Right hindlimb (tissue), 1 donor: ENCODE data around the gene SLC6A19.
"Not testable (repeated sequence)": the region's sequence is repeated elsewhere in the genome, so short reads cannot be mapped to it uniquely, and the experiment has no call there.

Experiments
- DNase-seq: peaks from one replicate; pipeline ENCODE4 v3.0.0-alpha.2; 2018

The SLC6A19 gene

DNA sequence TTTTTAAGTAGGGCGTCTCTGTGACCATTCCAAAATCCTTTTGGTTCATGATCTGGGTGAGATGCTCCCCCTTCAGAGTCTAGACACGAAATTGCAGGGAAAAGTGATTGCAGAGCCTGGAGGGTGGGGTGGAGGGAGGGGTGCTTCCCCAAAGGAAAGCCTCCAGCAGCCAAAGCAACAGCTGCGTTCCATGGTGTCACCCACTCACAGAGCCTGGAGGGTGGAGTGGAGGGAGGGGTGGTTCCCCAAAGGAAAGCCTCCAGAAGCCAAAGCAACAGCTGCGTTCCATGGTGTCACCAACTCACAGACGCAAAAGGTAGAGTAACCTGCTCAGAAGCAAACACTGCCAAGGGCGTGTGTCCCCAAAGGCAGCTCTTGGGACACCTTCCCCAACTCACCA, 46.4 kb downstream of the SLC6A19 start:
- no peak for DNase-seq

DNA sequence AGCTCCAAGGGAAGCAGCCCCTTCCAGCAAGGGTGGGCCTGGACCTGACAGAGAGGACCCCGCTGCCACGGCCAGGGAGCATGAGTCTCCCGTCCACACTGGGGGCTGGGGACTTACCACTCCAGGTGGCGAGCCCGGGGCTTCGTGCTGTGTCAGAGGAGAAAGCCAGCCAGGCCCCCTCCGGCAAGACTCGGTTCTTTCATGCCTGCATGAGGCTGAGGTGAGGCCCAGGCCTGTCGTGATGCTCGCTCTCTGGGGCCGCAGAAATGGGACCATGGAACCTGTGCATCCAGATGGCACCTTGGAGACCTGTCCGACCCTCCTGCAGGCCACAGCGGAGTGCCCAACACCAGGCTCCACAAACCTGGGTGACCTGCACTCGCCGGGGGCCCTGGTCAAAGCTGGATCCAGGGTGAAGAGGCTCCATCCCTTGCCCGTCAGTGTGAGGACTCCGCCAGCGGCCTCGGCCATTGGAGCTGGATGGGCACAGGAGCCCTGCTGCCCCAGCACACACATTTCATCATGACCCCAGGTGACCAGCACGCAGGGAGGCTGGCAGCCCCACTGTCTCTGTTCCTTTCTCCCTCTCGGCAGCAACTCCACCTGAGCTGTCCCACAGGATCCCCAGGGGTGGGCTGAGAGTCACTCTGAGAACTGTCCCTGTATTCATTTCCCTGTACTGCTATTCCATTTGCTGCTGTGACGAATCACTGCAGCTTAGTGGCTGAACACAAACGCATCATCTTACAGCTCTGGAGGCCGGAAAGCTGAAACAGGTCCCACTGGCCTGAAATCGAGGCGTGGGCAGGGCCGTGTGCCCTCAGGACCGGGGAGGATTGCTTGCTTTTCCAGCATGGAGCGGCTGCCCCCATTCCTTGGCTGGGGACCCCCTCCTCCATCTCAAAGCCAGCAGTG, 48.2 kb downstream of the SLC6A19 start:
- DNase-seq: no peak

DNA sequence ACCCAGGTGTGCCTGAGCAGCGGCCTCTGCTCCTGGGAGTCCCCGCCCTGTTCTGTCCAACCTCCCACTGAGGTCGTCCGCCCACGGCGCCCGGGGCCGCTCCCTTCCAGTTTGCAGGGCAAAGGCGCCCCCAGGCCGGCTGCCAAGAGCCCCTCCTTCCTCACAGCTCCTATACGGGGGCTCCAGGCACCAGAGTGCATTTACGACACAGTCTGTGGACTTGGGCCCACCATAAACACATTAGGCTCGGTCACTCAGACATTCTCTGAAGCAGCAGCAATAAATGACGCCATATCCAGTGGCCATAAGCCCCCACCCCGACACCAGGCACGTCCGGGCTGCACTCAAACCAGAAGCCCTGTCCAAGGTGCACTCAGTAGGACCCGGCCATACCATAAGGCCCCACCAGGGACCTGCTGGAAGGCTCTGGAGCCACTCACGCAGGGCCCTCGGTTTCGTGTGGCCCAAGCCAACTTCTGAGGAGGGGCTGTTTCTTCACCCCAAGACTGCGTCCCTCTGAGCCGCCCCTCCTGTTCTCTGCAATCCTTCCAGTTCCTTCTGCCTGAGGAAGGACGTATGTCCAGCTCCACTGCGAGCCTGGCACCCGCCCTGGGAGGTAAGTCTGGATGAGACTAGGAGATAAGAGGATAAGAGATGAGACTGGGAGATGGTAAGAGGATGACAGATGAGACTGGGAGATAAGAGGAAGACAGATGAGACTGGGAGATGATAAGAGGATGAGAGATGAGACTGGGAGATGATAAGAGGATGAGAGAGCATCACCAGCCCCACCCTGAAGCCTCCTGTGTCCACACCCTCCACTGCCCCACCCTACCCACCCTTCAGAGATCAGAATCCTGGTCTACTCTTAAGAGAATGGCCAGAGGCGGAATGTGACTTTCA, 50.5 kb downstream of the SLC6A19 start:
- no peak for DNase-seq

DNA sequence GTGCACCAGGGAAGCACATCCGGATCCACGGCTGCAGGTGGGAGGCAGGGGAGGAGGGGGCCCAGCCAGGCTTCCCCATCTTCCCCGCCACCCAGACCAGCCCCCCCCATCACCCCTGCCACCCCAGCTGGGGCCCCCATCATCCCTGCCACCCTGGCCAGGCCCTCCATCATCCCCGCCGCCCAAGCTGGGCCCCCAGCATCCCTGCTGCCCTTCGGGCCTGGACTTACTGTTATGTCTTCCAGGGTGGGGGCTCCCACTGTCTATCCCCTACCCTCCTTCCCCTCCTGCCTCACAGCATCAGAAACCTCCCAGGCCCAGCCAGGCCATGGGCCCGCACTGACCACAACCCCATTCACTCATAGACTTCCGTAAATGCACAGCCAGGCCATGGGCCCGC, 51.3 kb downstream of the SLC6A19 start:
- no peak for DNase-seq

DNA sequence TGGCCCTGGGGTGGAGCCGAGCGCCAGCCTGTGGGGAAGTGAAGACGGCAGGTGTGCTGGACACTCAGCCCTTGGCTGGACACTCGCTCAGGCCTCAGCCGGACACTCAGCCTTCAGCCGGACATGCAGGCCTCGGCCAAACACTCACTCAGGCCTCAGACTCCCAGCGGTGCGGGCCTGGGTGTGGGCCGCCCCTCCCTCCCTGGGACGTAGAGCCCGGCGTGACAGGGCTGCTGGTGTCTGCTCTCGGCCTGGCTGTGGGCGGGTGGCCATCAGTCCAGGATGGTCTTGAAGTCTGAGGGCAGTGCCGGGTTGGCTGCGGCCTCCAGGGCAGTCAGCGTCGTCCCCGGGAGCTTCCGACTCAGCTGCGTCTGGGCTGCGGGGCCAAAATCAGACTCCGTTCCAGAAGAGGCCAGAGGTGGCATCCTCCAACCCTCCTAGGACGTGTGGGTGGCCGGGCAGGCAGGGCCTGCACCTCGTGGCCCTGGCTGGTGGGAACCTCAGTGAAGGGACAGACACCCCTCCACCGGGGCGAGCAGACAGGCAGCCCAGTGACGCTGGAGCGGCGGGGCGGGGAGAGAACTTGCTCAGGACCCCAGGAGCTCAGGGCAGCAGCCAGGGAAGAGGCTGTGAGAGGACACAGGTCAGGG, 52.2 kb downstream of the SLC6A19 start:
- DNase-seq: no peak

DNA sequence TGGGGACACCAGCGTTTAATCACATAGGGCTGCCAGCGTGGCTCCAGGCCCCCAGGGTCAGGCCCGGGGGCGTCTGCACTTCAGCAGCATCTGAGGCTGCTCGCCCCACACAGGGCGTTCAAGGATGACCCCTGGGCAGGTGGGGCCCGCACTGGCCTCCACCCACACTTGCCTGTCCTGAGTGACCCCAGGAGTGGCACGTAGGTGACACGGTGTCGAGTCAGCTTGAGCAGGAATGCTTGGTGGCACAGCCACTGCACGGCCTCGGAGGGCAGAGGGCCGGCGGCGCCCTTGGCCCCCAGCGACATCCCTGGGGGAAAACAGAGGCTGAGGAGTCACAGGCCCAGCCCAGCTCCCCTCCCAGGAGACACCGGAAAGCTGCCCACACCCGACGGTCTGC, 52.8 kb downstream of the SLC6A19 start:
- no peak for DNase-seq

DNA sequence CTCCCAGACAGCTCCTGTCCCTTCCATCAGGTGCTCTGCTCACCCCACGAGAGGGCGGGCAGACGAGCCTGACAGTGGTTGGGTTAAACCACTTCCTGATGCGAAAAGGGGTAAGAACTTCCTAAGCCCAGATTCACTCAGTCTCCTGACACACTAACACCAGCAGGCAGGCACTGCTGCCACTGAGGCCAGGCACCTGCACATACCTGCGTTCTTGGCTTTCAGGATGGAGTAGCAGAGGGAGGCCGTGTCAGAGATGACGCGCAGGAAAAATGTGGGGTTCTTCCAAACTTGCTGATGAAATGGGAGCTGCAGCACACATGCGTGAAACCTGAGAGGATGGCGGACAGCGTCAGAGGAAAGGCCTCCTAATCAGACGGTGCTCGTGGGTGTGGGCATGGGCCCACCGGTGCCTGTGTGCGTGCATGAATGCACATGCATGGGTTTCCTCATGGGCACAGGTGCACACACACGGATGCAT, 53.7 kb downstream of the SLC6A19 start:
- no peak for DNase-seq

DNA sequence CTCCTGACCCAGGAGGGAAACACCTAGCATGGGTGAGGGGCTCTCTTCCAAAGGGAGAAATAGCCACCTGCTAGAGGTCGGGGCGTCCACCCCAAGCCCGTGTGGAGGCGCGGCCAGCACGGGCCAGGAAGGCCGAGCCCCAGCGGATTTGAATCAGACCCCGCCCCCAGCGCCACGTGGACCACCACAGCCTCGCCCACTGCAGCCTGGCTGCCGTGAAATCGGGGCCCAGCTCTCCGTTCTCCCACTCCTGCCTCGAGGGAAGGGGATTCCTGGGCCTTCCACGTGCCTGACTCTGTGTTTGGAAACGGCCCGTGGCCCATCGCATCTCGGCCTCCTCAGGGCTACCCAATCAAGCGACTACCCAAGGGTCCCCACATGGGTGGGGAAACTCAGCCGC, 55.4 kb downstream of the SLC6A19 start:
- DNase-seq: no peak

DNA sequence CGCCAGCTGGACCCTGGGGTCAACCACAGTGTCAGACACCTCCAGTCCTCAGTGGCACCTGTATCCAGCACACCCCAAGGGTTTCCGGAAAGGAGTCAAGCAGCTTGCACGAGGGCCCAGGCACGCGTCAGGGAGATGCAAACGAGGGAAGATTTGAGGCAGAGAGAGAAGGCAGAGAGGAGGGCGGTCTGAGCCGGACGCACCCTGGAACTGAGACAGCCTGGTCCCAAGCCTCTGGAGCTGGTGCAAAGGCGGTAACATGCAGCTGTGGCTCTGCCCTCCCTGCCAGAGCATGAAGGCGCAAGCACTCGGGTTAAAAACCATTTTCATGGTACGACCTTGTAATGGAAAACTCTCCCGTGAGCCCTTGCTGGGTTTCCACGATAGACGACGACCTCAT, 56.0 kb downstream of the SLC6A19 start:
- DNase-seq: no peak

DNA sequence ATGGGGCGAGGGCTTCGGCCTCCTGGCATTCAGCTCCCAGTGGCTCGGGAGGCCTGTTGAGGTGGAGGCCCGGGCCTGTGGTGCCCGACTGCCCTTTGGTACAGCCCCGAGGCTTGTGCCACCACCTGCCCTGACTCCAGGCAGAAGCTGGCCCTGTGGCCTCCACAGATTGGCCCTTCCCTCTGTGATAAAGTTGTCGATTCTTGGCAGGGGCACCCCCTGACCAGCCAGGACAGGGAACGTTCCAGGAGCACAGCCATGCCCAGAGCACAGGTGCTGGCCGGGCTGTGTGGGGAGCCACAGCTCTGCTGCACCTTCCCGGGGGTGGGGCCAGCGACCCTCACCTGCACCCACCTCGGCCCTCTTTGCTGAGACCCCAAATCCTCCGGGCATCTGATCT, 56.4 kb downstream of the SLC6A19 start:
- DNase-seq: no peak

DNA sequence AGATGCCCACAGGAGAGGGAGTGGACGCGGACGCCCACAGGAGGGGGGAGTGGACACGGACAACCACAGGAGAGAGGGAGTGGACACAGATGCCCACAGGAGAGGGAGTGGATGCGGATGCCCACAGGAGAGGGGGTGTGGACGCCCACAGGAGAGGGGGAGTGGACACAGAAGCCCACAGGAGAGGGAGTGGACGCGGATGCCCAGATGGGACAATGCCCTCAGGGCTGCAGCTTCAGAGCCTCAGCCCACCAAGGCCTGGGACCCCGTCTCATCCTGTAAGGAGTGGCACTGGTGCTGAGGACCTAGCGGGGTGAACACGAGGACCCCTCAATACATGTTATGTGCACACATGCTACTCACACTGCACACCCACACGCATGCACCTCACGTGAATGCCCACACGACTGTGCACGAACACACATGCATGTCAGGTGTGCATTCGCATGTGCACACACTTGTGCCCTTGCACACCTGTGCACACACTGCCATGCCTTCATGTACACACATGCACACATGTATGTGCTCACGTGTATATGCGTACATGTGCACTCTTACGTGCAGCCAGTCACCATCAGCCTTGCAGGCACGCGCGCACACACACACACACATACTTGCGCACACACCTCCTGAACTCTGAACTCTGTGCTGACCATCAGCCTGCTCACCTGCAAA, 58.5 kb downstream of the SLC6A19 start:
- no peak for DNase-seq

DNA sequence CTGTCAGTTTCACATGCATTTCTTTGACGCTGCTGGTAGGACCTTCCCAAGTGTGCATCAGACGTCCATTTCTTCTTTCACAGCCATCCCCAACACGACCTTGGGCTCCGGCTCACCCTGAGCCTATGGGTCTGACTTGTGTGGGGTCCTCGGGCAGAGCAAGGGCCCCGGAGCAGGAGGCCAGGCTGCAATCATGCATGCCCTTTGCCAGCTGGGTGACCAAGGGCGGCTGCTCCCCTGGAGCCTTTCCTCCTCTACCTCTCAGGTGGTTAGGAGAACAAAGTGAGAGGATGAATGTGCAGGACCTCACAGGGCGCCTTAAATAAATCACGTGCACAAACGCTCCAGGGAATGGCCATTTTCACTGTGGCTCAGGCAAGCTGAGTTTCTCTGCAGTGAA, 60.2 kb downstream of the SLC6A19 start:
- DNase-seq: no peak

DNA sequence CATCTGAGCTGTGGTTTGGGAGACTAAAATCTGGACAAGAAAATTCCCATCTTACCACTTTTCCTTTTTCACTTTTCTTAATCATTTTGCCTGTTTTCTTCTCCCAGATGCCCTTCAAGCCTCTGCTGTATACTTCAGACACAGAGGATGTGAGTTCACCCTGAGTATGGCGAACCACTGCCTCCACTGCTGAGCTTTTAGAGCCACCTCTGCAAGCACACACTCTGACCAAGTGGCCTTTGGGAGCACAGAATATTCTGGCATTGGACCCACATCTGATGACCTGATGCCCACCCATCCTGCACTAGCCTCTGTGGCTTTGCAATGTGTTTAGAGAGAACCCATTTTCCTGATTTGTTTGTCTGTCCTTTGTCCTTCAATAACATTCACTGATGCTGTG, 61.0 kb downstream of the SLC6A19 start:
- no peak for DNase-seq

DNA sequence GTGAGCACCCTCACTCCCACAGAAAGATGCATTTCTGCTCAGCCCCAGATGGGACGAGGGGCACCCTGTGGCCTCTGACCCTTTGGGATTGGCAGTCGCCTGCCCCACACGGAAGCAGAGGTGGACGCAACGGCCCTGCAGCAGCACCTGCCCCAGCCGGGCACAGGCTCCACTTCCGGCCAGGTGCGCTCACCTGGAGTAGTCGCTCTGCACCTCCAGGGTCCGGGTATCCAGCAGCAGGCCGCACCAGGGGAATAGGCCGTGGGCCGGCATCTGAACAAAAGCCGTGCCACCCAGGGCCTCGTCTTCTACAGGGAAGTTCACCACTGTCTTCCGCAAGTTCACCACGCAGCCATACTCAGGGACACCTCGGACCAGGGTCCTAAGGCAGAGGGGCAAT, 62.8 kb downstream of the SLC6A19 start:
- no peak for DNase-seq

DNA sequence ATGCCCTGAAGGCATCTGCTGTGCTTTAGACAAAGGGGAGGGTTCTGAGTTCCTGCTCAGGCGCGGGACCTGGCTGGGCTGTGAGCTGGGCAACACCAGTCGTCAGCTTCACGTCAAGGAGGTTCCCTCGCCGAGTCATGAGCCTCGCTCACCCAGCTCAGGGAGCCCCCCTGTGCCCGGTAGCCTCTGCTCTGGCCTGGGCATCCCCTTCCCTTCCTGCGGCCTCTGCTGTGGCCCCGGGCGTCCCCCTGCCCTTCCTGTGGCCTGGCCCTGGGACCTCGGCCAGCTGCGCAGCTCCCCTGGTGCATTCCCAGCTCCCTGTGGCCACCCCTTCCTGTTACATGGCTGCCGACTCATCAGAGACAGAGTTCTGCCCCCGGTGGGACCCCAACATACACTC, 63.6 kb downstream of the SLC6A19 start:
- DNase-seq: no peak

DNA sequence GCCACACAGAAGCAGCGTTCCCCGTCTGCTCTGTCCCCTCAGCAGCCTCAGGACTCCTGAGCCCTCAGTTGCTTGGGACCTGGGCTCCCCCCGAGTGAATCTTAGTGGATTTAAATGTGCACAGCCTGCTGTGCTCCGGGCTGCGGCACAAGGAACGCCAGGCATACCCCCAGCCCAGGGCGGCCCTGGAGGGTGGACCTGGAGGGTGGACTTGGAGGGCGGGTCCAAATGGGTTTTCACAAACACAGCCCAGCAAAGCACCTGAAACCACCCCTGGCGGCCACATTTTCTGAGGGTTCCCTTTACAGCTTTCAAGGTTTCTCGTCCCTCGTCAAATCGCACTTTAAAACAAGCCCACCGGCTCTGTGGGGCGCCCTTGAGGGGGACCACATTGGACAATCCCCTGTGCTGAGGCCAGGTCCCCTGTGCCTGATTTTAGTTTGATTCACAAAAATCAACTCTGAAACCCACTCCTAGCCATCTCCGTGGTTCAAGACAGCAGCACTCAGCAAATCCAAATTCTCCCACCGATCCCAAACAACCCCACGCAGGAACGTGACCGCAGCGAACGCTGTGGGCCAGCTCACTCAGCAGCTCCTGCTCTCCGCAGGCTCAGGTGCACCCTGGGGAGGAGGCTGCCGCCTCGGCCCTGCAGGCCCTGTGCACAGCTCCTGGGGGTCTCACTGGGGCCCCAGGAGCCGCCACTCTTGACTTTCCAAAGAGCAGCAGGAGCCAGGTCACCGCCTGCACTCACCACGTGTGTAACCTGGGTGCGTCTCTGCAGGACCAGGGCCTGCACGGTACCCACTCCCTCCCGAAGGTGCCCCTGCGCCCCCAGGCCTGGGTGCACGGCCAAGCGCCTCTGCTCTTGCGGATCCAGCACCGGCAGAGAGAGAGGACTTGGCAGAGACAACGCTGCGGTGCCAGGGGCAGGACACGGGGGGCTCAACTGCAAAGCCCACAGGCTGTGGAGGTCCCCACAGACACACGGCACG, 64.4 kb downstream of the SLC6A19 start:
- DNase-seq: no peak

DNA sequence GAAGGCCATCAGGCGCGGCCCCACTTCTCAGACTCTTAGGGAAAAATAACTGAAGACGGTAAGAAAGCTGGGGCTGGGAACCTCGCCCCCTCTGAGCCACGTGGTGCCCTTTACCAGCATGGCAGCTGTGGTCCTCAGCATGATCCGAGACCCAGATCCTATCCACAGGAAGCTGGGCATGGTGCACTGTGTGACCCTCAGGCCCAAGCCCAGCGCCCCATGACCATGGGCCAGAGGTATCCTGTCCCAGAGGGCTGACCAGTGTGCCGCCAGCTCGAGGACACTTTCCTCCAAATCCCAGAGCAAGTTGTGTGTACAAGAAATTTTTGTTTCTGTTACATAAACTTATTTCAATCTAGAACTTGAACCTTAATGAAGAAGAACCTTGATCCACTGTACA, 65.4 kb downstream of the SLC6A19 start:
- DNase-seq: no peak

DNA sequence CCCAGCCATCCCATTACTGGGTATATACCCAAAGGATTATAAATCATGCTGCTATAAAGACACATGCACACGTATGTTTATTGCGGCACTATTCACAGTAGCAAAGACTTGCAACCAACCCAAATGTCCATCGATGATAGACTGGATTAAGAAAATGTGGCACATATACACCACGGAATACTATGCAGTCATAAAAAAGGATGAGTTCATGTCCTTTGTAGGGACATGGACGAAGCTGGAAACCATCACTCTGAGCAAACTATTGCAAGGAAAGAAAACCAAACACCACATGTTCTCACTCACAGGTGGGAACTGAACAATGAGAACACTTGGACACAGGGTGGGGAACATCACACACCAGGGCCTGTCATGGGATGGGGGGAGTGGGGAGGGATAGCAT, 66.1 kb downstream of the SLC6A19 start:
- DNase-seq: not testable (repeated sequence)

DNA sequence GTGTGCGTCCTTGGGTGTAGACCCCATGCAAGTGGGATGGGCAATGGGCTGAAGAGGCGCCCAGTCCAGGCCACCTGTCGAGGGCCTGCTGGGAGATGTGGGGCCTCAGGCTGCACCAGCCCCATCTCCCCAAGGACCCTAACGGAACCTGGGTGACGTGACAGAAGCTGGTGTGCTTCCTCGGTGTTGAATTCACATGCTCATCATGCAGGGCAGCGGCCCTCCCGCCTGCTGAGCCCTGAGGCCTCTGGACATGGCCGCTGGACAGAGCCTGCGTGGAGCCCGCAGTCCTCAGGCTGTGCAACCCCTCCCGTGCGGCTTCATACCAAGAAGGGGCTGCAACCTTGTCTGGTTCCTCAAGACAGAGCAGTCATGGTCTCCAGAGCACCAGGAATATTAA, 66.7 kb downstream of the SLC6A19 start:
- no peak for DNase-seq

DNA sequence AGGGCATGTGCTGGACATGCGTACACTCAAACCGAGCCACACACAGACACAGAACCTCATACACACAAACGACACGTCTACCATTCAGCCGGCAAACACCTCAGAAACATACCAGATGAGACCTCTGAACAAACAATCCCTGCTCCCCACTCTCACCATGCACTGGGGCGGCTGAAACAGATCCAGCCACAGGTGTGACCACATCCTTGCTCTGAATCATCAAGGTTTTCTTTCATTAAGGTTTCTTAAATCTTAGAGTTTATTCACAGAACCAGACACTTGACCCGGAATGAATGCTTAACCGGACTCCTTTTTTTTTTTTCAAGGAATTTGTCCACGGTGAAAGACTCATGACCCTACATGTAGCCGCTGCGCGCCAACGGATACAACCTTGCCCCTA, 67.3 kb downstream of the SLC6A19 start:
- no peak for DNase-seq

DNA sequence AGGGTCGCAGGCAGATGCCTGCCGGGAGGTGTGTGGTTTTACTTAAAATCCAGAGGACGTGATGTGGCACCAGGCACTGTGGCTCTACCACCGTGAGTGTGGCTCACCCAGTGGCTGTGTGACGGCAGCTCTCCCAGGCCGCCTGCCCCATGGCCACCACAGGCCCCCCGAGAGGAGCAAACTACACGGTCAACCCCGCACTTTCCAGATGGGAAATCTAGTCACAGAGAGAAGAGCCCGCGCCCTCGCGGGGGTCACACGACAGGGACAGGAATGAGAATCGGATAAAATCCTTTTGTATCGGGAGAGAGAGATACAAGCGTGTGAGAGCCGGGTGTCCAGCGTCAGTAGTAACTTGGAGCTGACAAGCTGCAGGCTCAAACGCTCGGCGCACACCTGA, 69.0 kb downstream of the SLC6A19 start:
- no peak for DNase-seq
